Trophoblast cell (in vitro differentiated cells and primary cell): ENCODE results near the gene DLGAP4.

Source experiments
- DNase-seq, 2 donors: peaks; one replicate each; pipeline ENCODE4 v3.0.0-alpha.2; 2016
- H2AFZ ChIP-seq: 2 replicates; pipeline ENCODE4 v1.6.1; 2013; ENCODE audit warnings: low read length, moderate library complexity, mild to moderate bottlenecking; ENCODE audit not compliant: insufficient read depth, poor library complexity
- H2AK5ac ChIP-seq: 2 replicates; pipeline ENCODE4 v1.6.1; 2013; ENCODE audit warnings: mild to moderate bottlenecking, low read length
- H2BK120ac ChIP-seq: 2 replicates; pipeline ENCODE4 v1.6.1; 2013; ENCODE audit warnings: low read length, mild to moderate bottlenecking, moderate library complexity; ENCODE audit not compliant: insufficient read depth, poor library complexity
- H2BK12ac ChIP-seq: 2 replicates; pipeline ENCODE4 v1.6.1; 2013; ENCODE audit warnings: mild to moderate bottlenecking, low read length, moderate library complexity
- H2BK5ac ChIP-seq: 2 replicates; pipeline ENCODE4 v1.6.1; 2013; ENCODE audit warnings: low read length, low read depth, moderate library complexity, mild to moderate bottlenecking; ENCODE audit not compliant: poor library complexity
- H3K14ac ChIP-seq: 2 replicates; pipeline ENCODE4 v1.6.1; 2013; ENCODE audit warnings: mild to moderate bottlenecking, low read length
- H3K18ac ChIP-seq: 2 replicates; pipeline ENCODE4 v1.6.1; 2013; ENCODE audit warnings: mild to moderate bottlenecking, low read length
- H3K23ac ChIP-seq: 2 replicates; pipeline ENCODE4 v1.6.1; 2013; ENCODE audit warnings: low read length
- H3K27ac ChIP-seq: 2 replicates; pipeline ENCODE4 v1.5.1; 2013; ENCODE audit warnings: low read depth, mild to moderate bottlenecking, inconsistent platforms, low read length, moderate library complexity
- H3K27me3 ChIP-seq: 2 replicates; pipeline ENCODE4 v1.6.1; 2013; ENCODE audit warnings: inconsistent platforms, mild to moderate bottlenecking, low read length, moderate library complexity; ENCODE audit not compliant: insufficient read depth
- H3K36me3 ChIP-seq, 2 experiments: 1 replicate in 1 of 2; 2 replicates in 1 of 2; pipeline ENCODE4 v1.6.1; 2013; ENCODE audit warnings: low read length in 2 of 2, mild to moderate bottlenecking in 2 of 2, moderate library complexity in 1 of 2; ENCODE audit not compliant: insufficient read depth in 2 of 2, control insufficient read depth in 1 of 2
- H3K4ac ChIP-seq: 2 replicates; pipeline ENCODE4 v1.6.1; 2013; ENCODE audit warnings: low read depth, mild to moderate bottlenecking, low read length, moderate library complexity
- H3K4me1 ChIP-seq, 2 experiments: 1 replicate in 1 of 2; 2 replicates in 1 of 2; pipeline ENCODE4 v1.6.1; 2013; ENCODE audit warnings: low read length in 2 of 2, mild to moderate bottlenecking in 2 of 2, moderate library complexity in 1 of 2; ENCODE audit not compliant: insufficient read depth in 2 of 2, control insufficient read depth in 1 of 2
- H3K4me2 ChIP-seq: 2 replicates; pipeline ENCODE4 v1.6.1; 2013; ENCODE audit warnings: inconsistent platforms, mild to moderate bottlenecking, low read length, moderate library complexity
- H3K4me3 ChIP-seq: 2 replicates; pipeline ENCODE4 v1.5.1; 2013; ENCODE audit warnings: mild to moderate bottlenecking, low read depth, low read length, inconsistent platforms
- H3K79me1 ChIP-seq: one replicate; pipeline ENCODE4 v1.6.1; 2013; ENCODE audit warnings: low read length
- H3K79me2 ChIP-seq: 2 replicates; pipeline ENCODE4 v1.6.1; 2013; ENCODE audit warnings: low read length, mild to moderate bottlenecking; ENCODE audit not compliant: control insufficient read depth, insufficient read depth, poor library complexity
- H3K9ac ChIP-seq: 2 replicates; pipeline ENCODE4 v1.6.1; 2013; ENCODE audit warnings: mild to moderate bottlenecking, low read length
- H3K9me3 ChIP-seq: 2 replicates; pipeline ENCODE4 v1.6.1; 2013; ENCODE audit warnings: low read depth, mild to moderate bottlenecking, control low read depth, inconsistent platforms, low read length; ENCODE audit not compliant: insufficient read depth
- H4K12ac ChIP-seq: 2 replicates; pipeline ENCODE4 v1.6.1; 2013; ENCODE audit warnings: low read depth, mild to moderate bottlenecking, low read length, moderate library complexity
- H4K8ac ChIP-seq: 2 replicates; pipeline ENCODE4 v1.6.1; 2013; ENCODE audit warnings: low read depth, mild to moderate bottlenecking, low read length, moderate library complexity
- H4K91ac ChIP-seq: one replicate; pipeline ENCODE4 v1.6.1; 2013; ENCODE audit warnings: low read depth, mild to moderate bottlenecking, low read length, moderate library complexity
- WGBS: extraction: QIAGEN DNeasy Blood & Tissue Kit; methylation state at CpG from one replicate; pipeline ENCODE4 v1.1.7; 2013; ENCODE audit warnings: missing lambda C conversion rate; ENCODE audit not compliant: insufficient read length, insufficient coverage; ENCODE audit errors: extremely low coverage; 5-methylcytosine and 5-hydroxymethylcytosine counted together

The DLGAP4 gene

DNA sequence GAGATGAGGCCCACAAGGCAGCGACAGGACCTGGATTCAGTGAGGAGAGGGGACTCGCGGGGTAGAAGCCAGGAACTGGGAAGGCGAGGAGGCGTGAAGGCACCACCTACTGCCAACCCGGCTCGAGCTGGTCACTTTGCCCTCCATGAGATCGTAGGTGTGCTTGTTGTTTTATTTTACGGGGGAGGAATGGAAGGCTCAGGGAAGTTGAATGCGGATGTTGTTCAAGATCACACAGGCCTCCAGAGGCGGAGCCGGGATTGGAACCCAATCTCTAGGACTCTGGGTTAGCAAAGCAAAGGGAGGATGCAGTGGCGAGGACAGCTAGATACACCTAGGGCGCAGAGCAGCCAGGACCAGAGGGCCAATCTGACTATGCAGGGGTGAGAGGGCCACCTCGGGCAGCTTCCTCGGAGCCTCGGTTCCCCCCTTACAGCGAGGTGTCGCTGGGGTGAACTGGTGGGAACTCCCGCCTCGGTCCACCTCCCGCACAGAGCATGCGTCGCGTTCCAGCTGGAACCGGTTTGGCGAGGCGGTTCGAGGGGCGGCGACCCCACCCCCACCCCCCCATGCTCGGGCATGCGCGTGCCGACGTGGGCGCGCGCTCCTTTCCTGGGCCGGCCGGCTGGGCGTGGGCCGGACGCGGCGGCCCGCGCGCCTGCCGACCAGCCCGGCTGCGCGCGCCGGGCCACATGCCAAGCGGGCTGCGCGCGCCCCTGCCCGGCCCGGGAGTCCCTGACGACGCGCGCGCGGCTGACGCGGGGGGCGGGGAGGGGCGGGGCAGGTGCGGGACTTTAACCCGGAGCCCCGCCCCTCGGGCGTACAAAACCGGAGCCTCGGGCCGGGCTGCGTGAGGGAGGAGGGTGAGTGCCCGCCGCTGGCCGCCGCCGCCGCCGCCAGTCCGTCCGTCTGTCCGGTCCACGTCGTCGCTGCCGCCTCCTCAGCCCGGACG, 154.8 kb downstream of the DLGAP4 start:
- H3K23ac ChIP-seq = no peak overlapping the region
- peak overlapping the region; percentile 79 for H3K4me3 ChIP-seq
- H4K91ac ChIP-seq = peak overlapping the region; percentile 93
- H2BK120ac ChIP-seq = peak overlapping the region; percentile 83
- H2BK12ac ChIP-seq = peak overlapping the region; percentile 95
- peak overlapping the region; percentile 71 for H3K4ac ChIP-seq
- H3K9me3 ChIP-seq = peaks cover 2% of the 10 kb centered on the region
- H3K79me1 ChIP-seq = peaks cover 23% of the 10 kb centered on the region
- peak overlapping the region; percentile 52 for H2BK5ac ChIP-seq
- peaks cover 0 to 2% of the 10 kb centered on the region in 2 experiments for H3K36me3 ChIP-seq
- H3K27me3 ChIP-seq = no peaks in the 10 kb centered on the region
- peaks cover 23 to 29% of the 10 kb centered on the region in 2 experiments for H3K4me1 ChIP-seq
- peak overlapping the region; percentile 81 for H3K27ac ChIP-seq
- peak overlapping the region; percentile 13 for H3K9ac ChIP-seq
- peak overlapping the region; percentile 97 for H3K14ac ChIP-seq
- DNase-seq = peak; percentile 88 to 96
- peak overlapping the region; percentile 97 for H3K18ac ChIP-seq
- H2AK5ac ChIP-seq = peak overlapping the region; percentile 100
- peaks cover 30% of the 10 kb centered on the region for H3K79me2 ChIP-seq
- peak overlapping the region; percentile 80 for H4K12ac ChIP-seq
- no CpG with 5 or more reads among the region's 96 CpGs for WGBS
- peak overlapping the region; percentile 64 for H3K4me2 ChIP-seq
- peak overlapping the region; percentile 92 for H4K8ac ChIP-seq
- peak overlapping the region; percentile 70 for H2AFZ ChIP-seq

DNA sequence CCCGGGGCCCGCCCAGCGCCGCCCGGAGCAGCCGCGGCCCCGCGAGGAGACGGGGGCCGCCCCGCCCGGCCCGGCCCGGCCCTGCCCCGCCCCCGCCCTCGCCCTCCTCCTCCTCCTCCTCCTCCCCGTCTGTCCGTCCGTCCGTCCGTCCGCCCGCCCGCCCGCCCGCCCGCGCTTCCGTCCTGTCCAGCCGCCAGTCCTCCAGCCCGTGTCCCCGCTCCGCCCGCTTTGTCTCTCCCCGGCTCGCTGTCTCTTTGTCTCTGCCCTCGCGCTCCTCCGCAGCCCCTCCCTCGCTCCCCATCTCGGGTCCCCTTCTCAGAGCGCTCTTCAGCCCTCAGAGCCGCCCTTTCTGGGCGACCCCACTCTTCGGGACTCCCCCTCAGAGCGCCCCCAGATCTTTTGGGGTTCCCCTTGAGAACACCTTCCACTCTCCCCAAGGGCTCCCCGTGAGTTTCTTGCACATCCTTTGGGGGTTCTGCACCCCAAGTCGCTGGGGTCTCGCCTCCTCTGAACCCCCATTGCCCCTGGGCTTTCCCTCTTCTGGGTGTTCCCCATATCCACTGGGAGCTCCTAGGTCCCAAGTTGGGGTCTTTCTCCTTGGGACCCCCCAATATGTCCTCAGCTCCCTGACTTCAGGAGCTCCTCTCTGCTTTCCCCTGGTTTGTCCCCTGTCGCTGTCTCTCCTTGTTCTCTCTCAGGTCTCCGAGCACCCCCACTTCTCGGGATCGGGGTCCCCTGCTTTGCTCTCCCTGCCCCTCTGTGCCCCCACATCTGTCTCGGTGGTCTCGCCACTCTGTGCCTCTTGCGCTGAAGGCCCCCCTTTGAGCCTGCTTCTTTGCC, 155.7 kb downstream of the DLGAP4 start:
- H2BK12ac ChIP-seq = peak overlapping the region; percentile 29
- H3K4me2 ChIP-seq = peak overlapping the region; percentile 93
- peak overlapping the region; percentile 79 for H3K4me3 ChIP-seq
- peak overlapping the region; percentile 91 for H3K27ac ChIP-seq
- H3K23ac ChIP-seq = peak overlapping the region; percentile 22
- H3K9ac ChIP-seq = peak overlapping the region; percentile 97
- WGBS = no CpG with 5 or more reads among the region's 58 CpGs
- H3K36me3 ChIP-seq = peaks cover 0 to 2% of the 10 kb centered on the region in 2 experiments
- peak overlapping the region; percentile 28 for H2BK120ac ChIP-seq
- peak; percentile 47 to 72 for DNase-seq
- peak overlapping the region; percentile 60 for H2AFZ ChIP-seq
- H3K18ac ChIP-seq = peak overlapping the region; percentile 96
- H2BK5ac ChIP-seq = peak overlapping the region; percentile 90
- H3K4me1 ChIP-seq = peaks cover 31 to 37% of the 10 kb centered on the region in 2 experiments
- H3K79me1 ChIP-seq = peaks cover 30% of the 10 kb centered on the region
- H4K12ac ChIP-seq = peak overlapping the region; percentile 93
- peak overlapping the region; percentile 83 for H4K8ac ChIP-seq
- H3K9me3 ChIP-seq = peaks cover 2% of the 10 kb centered on the region
- H2AK5ac ChIP-seq = peak overlapping the region; percentile 51
- H3K14ac ChIP-seq = peak overlapping the region; percentile 87
- peaks cover 30% of the 10 kb centered on the region for H3K79me2 ChIP-seq
- H3K27me3 ChIP-seq = no peaks in the 10 kb centered on the region
- H3K4ac ChIP-seq = peak overlapping the region; percentile 90
- peak overlapping the region; percentile 91 for H4K91ac ChIP-seq

DNA sequence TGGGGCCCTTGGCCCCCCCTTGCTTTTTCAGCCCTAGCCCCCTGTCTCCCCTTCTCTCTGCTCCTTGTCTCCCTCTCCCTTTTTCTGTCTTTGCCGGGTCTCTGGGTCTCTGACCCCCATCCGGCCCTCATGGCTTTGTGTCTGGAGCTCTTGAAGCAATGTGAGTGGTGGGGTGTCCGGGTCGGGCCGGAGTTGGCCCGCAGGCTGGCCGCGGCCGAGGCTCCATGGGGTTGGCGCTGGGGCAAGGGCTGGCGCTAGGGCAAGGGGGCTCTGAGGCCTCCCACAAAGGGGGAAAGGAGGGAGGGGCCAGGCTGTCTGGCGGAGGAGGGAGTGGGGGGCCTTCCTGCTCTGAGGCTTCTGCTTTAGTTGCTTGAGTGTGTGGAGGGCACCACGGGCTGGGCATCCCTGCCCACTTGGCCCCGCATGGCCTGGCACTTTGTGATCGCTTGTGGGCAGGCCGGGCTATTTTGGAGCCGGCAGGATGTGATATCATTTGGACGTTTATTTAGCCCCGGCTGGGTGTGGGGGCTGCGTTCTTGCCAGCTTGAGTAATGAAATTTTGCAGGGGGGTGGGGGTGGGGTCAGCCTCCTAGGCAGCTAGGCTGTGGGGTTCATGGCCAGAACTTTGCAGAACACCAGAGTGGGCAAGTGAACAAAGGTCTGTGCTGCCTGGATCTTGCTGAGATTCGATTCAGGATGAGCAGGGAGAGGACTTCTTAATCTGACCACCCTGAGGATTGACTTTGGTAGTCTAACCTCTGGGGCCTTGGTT, 156.5 kb downstream of the DLGAP4 start:
- Histone ChIP-seq H3K14ac (peak overlapping the region; percentile 86), H3K9me3 (peaks cover 2% of the 10 kb centered on the region), H3K4me1 (peaks cover 34 to 43% of the 10 kb centered on the region in 2 experiments), H3K79me2 (peaks cover 32% of the 10 kb centered on the region), H4K8ac (peak overlapping the region; percentile 83), H2AFZ (peak overlapping the region; percentile 58), H3K36me3 (peaks cover 0 to 4% of the 10 kb centered on the region in 2 experiments), H3K79me1 (peaks cover 32% of the 10 kb centered on the region), H3K4me3 (peak overlapping the region; percentile 75), H2BK120ac (peak overlapping the region; percentile 28), H3K18ac (peak overlapping the region; percentile 96), H3K4me2 (peak overlapping the region; percentile 93), H2BK12ac (peak overlapping the region; percentile 61), H2BK5ac (peak overlapping the region; percentile 90), H4K12ac (peak overlapping the region; percentile 93), H3K9ac (peak overlapping the region; percentile 97), H4K91ac (peak overlapping the region; percentile 91), H3K4ac (peak overlapping the region; percentile 90), H3K23ac (no peak overlapping the region), H3K27ac (peak overlapping the region; percentile 91), H3K27me3 (no peaks in the 10 kb centered on the region), H2AK5ac (peak overlapping the region; percentile 51)
- WGBS = no CpG with 5 or more reads among the region's 21 CpGs
- DNase-seq = no peak
